Neuron (in vitro differentiated cells): ENCODE data around the gene VCX.
"Not testable (repeated sequence)": the region's sequence is repeated elsewhere in the genome, so short reads cannot be mapped to it uniquely, and the experiment has no call there.

Source experiments
- H2AFZ ChIP-seq: one replicate; pipeline ENCODE4 v1.6.1; 2013; ENCODE audit warnings: low read depth, mild to moderate bottlenecking, inconsistent platforms, low read length, moderate library complexity
- H3K27me3 ChIP-seq: one replicate; pipeline ENCODE4 v1.6.1; 2013; ENCODE audit warnings: low read length; ENCODE audit not compliant: insufficient read depth
- H3K36me3 ChIP-seq: one replicate; pipeline ENCODE4 v1.6.1; 2013; ENCODE audit warnings: low read length; ENCODE audit not compliant: insufficient read depth
- H3K4me1 ChIP-seq: one replicate; pipeline ENCODE4 v1.6.1; 2013; ENCODE audit warnings: low read length; ENCODE audit not compliant: insufficient read depth
- H3K4me3 ChIP-seq: 2 replicates; pipeline ENCODE4 v1.5.1; 2013; ENCODE audit warnings: mild to moderate bottlenecking, low read length, moderate library complexity
- H3K9me3 ChIP-seq: one replicate; pipeline ENCODE4 v1.6.1; 2013; ENCODE audit warnings: low read length

The VCX gene

GRCh38 chrX:7842871-7843270 lies at the start of gene VCX:
VCX (plus strand) TSS chrX:7843171; CDS start chrX:7843204, 33 bp downstream.
- not testable (repeated sequence) for H3K4me3 ChIP-seq, H3K4me1 ChIP-seq, H3K9me3 ChIP-seq, H2AFZ ChIP-seq, H3K36me3 ChIP-seq, H3K27me3 ChIP-seq

GRCh38 chrX:7798327-7798726 lies 44.6 kb upstream of the VCX start:
- no peaks in the 10 kb centered on the region for H3K9me3 ChIP-seq

GRCh38 chrX:7801711-7802110 lies 41.3 kb upstream of the VCX start:
- Histone ChIP-seq H2AFZ (no peak overlapping the region), H3K36me3 (no peaks in the 10 kb centered on the region), H3K4me1 (no peaks in the 10 kb centered on the region), H3K9me3 (no peaks in the 10 kb centered on the region), H3K4me3 (no peak overlapping the region), H3K27me3 (peaks cover 2% of the 10 kb centered on the region)

More at GRCh38 chrX:7798327-7798726, 44.6 kb upstream of the VCX start:
- Histone ChIP-seq H2AFZ (no peak overlapping the region), H3K4me3 (no peak overlapping the region), H3K27me3 (peaks cover 2% of the 10 kb centered on the region), H3K4me1 (no peaks in the 10 kb centered on the region), H3K36me3 (no peaks in the 10 kb centered on the region)

GRCh38 chrX:7815166-7815805 lies 27.7 kb upstream of the VCX start:
- no peaks in the 10 kb centered on the region for H3K36me3 ChIP-seq
- H3K4me1 ChIP-seq, result no peaks in the 10 kb centered on the region
- no peak overlapping the region for H2AFZ ChIP-seq
- H3K4me3 ChIP-seq, result no peak overlapping the region
- H3K9me3 ChIP-seq, result no peaks in the 10 kb centered on the region
- no peaks in the 10 kb centered on the region for H3K27me3 ChIP-seq

GRCh38 chrX:7828594-7828993 lies 14.4 kb upstream of the VCX start:
- Histone ChIP-seq H3K9me3 (no peaks in the 10 kb centered on the region), H3K27me3 (no peaks in the 10 kb centered on the region), H3K36me3 (no peaks in the 10 kb centered on the region), H2AFZ (no peak overlapping the region), H3K4me3 (no peak overlapping the region), H3K4me1 (no peaks in the 10 kb centered on the region)

- Histone ChIP-seq H3K4me3 (no peak overlapping the region), H3K36me3 (no peaks in the 10 kb centered on the region), H3K4me1 (no peaks in the 10 kb centered on the region), H3K9me3 (no peaks in the 10 kb centered on the region), H2AFZ (no peak overlapping the region), H3K27me3 (no peaks in the 10 kb centered on the region)
Observed at GRCh38 chrX:7841084-7841805, 1.7 kb upstream of the VCX start.

- no peak overlapping the region for H2AFZ ChIP-seq
- no peaks in the 10 kb centered on the region for H3K27me3 ChIP-seq
- no peak overlapping the region for H3K4me3 ChIP-seq
- no peaks in the 10 kb centered on the region for H3K36me3 ChIP-seq
- H3K9me3 ChIP-seq, result no peaks in the 10 kb centered on the region
- no peaks in the 10 kb centered on the region for H3K4me1 ChIP-seq
Observed at GRCh38 chrX:7852166-7852565, 9.2 kb downstream of the VCX start.

- Histone ChIP-seq H3K27me3 (no peaks in the 10 kb centered on the region), H2AFZ (no peak overlapping the region), H3K4me1 (no peaks in the 10 kb centered on the region), H3K9me3 (no peaks in the 10 kb centered on the region), H3K36me3 (no peaks in the 10 kb centered on the region), H3K4me3 (no peak overlapping the region)
Observed at GRCh38 chrX:7872042-7872441, 29.1 kb downstream of the VCX start.

GRCh38 chrX:7876957-7877356 lies 34.0 kb downstream of the VCX start:
- H3K9me3 ChIP-seq, result no peaks in the 10 kb centered on the region
- H2AFZ ChIP-seq, result no peak overlapping the region
- no peaks in the 10 kb centered on the region for H3K36me3 ChIP-seq
- no peak overlapping the region for H3K4me3 ChIP-seq
- no peaks in the 10 kb centered on the region for H3K4me1 ChIP-seq
- no peaks in the 10 kb centered on the region for H3K27me3 ChIP-seq

- H3K9me3 ChIP-seq, result no peaks in the 10 kb centered on the region
- no peaks in the 10 kb centered on the region for H3K36me3 ChIP-seq
- no peaks in the 10 kb centered on the region for H3K27me3 ChIP-seq
- no peak overlapping the region for H2AFZ ChIP-seq
- peaks cover 10% of the 10 kb centered on the region for H3K4me1 ChIP-seq
- H3K4me3 ChIP-seq, result no peak overlapping the region
Observed at GRCh38 chrX:7889135-7889534, 46.2 kb downstream of the VCX start.

- no peak overlapping the region for H2AFZ ChIP-seq
- peaks cover 10% of the 10 kb centered on the region for H3K4me1 ChIP-seq
- no peaks in the 10 kb centered on the region for H3K36me3 ChIP-seq
- no peak overlapping the region for H3K4me3 ChIP-seq
- H3K27me3 ChIP-seq, result no peaks in the 10 kb centered on the region
- no peaks in the 10 kb centered on the region for H3K9me3 ChIP-seq
Observed at GRCh38 chrX:7889680-7890079, 46.7 kb downstream of the VCX start.

- Histone ChIP-seq H3K27me3 (no peaks in the 10 kb centered on the region), H3K36me3 (no peaks in the 10 kb centered on the region), H2AFZ (no peak overlapping the region), H3K4me1 (peaks cover 10% of the 10 kb centered on the region), H3K4me3 (no peak overlapping the region), H3K9me3 (no peaks in the 10 kb centered on the region)
Observed at GRCh38 chrX:7891928-7892327, 49.0 kb downstream of the VCX start.
